RWPE2 (cell line): ENCODE results near the gene SLC4A8.

Experiments used
- ATAC-seq: fragments of 200-7000 bp; cut with Tn5 transposase; 3 replicates; pipeline ENCODE4 v1.9.1; 2021; ENCODE audit warnings: low read depth
- DNase-seq: peaks from one replicate; pipeline ENCODE4 v3.0.0-alpha.2; 2020; ENCODE audit warnings: low spot score
- H3K27ac ChIP-seq: fragments of 450-650 bp; 2 replicates; pipeline ENCODE4 v1.5.1; 2017; ENCODE audit warnings: mild to moderate bottlenecking; ENCODE audit not compliant: poor library complexity, severe bottlenecking
- H3K27me3 ChIP-seq: fragments of 250-450 bp; sonication (Bioruptor Pico); 2 replicates; pipeline ENCODE4 v1.5.1; 2021; ENCODE audit warnings: mild to moderate bottlenecking, moderate library complexity; ENCODE audit not compliant: insufficient read depth, poor library complexity, severe bottlenecking
- H3K36me3 ChIP-seq: fragments of 250-450 bp; sonication (Bioruptor Pico); 2 replicates; pipeline ENCODE4 v1.5.1; 2020; ENCODE audit warnings: low read depth, mild to moderate bottlenecking, moderate library complexity
- H3K4me1 ChIP-seq: fragments of 250-450 bp; sonication (Bioruptor Pico); 2 replicates; pipeline ENCODE4 v1.5.1; 2021; ENCODE audit warnings: mild to moderate bottlenecking, moderate library complexity; ENCODE audit not compliant: insufficient read depth, poor library complexity, severe bottlenecking
- H3K4me3 ChIP-seq: fragments of 250-450 bp; sonication (Bioruptor Pico); 2 replicates; pipeline ENCODE4 v1.5.1; 2021; ENCODE audit warnings: mild to moderate bottlenecking, moderate library complexity; ENCODE audit not compliant: severe bottlenecking
- H3K9me3 ChIP-seq: fragments of 250-450 bp; sonication (Bioruptor Pico); 2 replicates; pipeline ENCODE4 v1.5.1; 2021; ENCODE audit warnings: mild to moderate bottlenecking, moderate library complexity; ENCODE audit not compliant: severe bottlenecking
- CTCF ChIP-seq: fragments of 450-650 bp; IDR thresholded peaks from one replicate; pipeline ENCODE4 v1.5.1; 2017; ENCODE audit warnings: mild to moderate bottlenecking, moderate library complexity; ENCODE audit not compliant: poor library complexity, severe bottlenecking

SLC4A8 gene

GRCh38 chr12:51432921-51433320, 8.3 kb downstream of the SLC4A8 start:
- Histone ChIP-seq H3K27ac (no peak overlapping the region), H3K4me1 (no peaks in the 10 kb centered on the region), H3K9me3 (no peaks in the 10 kb centered on the region), H3K27me3 (peaks cover 5% of the 10 kb centered on the region), H3K36me3 (no peaks in the 10 kb centered on the region), H3K4me3 (no peak overlapping the region)
- DNase-seq = no peak
- no peak for TF ChIP-seq CTCF
- ATAC-seq = no peak

GRCh38 chr12:51434305-51434704, 9.7 kb downstream of the SLC4A8 start:
- TF ChIP-seq CTCF = no peak
- H3K4me1 ChIP-seq = no peaks in the 10 kb centered on the region
- ATAC-seq = no peak
- no peak for DNase-seq
- no peaks in the 10 kb centered on the region for H3K36me3 ChIP-seq
- H3K4me3 ChIP-seq = no peak overlapping the region
- H3K9me3 ChIP-seq = no peaks in the 10 kb centered on the region
- H3K27me3 ChIP-seq = peaks cover 5% of the 10 kb centered on the region
- no peak overlapping the region for H3K27ac ChIP-seq

GRCh38 chr12:51437431-51437830, 12.8 kb downstream of the SLC4A8 start:
- TF ChIP-seq CTCF = no peak
- no peak for ATAC-seq
- no peak overlapping the region for H3K4me3 ChIP-seq
- no peaks in the 10 kb centered on the region for H3K36me3 ChIP-seq
- no peak for DNase-seq
- peaks cover 5% of the 10 kb centered on the region for H3K27me3 ChIP-seq
- H3K4me1 ChIP-seq = no peaks in the 10 kb centered on the region
- H3K9me3 ChIP-seq = no peaks in the 10 kb centered on the region
- no peak overlapping the region for H3K27ac ChIP-seq

- no peaks in the 10 kb centered on the region for H3K4me1 ChIP-seq
- no peak for TF ChIP-seq CTCF
- H3K27me3 ChIP-seq = peaks cover 5% of the 10 kb centered on the region
- ATAC-seq (no peak), DNase-seq (no peak)
- H3K36me3 ChIP-seq = no peaks in the 10 kb centered on the region
- no peak overlapping the region for H3K4me3 ChIP-seq
- H3K27ac ChIP-seq = no peak overlapping the region
- H3K9me3 ChIP-seq = no peaks in the 10 kb centered on the region
Observed at GRCh38 chr12:51439330-51439729, 14.7 kb downstream of the SLC4A8 start.

- no peaks in the 10 kb centered on the region for H3K36me3 ChIP-seq
- no peak for TF ChIP-seq CTCF
- no peaks in the 10 kb centered on the region for H3K27me3 ChIP-seq
- ATAC-seq (no peak), DNase-seq (no peak)
- H3K4me1 ChIP-seq = no peaks in the 10 kb centered on the region
- H3K4me3 ChIP-seq = no peak overlapping the region
- no peak overlapping the region for H3K27ac ChIP-seq
- H3K9me3 ChIP-seq = no peaks in the 10 kb centered on the region
Observed at GRCh38 chr12:51441583-51441982, 17.0 kb downstream of the SLC4A8 start.
